HG02759 (cell line): ENCODE data around the gene COQ10A.

ENCODE experiments used
- ATAC-seq: cut with Tn5 transposase; IDR thresholded peaks from one replicate; pipeline ENCODE4 v1.9.1; 2021; ENCODE audit warnings: mild to moderate bottlenecking, moderate library complexity; ENCODE audit not compliant: unreplicated experiment

The COQ10A gene

GRCh38 chr12:56308714-56309113, 42.0 kb downstream of the COQ10A start:
- ATAC-seq, result no peak

GRCh38 chr12:56311003-56311402, 44.3 kb downstream of the COQ10A start:
- no peak for ATAC-seq

GRCh38 chr12:56315249-56315621, 48.5 kb downstream of the COQ10A start:
- ATAC-seq, result no peak

- peak; percentile 90 for ATAC-seq
These were observed 49.1 kb downstream of the COQ10A start, which contains the start of gene CNPY2 for GRCh38 chr12:56315622-56316473. TSS of gene CNPY2 (minus strand) at chr12:56315988. CDS start at chr12:56315217, 771 bp downstream.

- no peak for ATAC-seq
These were observed 50.9 kb downstream of the COQ10A start for GRCh38 chr12:56317675-56318074.
